Measurements from ENCODE around the gene MGAT4B. TPM values are rescaled to one million over a fixed set of nuclear protein-coding genes. Genes with fewer than 3 reads are reported as not detected.

MGAT4B gene
- total RNA-seq, 1 experiment from 2014 or later, result 151 TPM

DNA sequence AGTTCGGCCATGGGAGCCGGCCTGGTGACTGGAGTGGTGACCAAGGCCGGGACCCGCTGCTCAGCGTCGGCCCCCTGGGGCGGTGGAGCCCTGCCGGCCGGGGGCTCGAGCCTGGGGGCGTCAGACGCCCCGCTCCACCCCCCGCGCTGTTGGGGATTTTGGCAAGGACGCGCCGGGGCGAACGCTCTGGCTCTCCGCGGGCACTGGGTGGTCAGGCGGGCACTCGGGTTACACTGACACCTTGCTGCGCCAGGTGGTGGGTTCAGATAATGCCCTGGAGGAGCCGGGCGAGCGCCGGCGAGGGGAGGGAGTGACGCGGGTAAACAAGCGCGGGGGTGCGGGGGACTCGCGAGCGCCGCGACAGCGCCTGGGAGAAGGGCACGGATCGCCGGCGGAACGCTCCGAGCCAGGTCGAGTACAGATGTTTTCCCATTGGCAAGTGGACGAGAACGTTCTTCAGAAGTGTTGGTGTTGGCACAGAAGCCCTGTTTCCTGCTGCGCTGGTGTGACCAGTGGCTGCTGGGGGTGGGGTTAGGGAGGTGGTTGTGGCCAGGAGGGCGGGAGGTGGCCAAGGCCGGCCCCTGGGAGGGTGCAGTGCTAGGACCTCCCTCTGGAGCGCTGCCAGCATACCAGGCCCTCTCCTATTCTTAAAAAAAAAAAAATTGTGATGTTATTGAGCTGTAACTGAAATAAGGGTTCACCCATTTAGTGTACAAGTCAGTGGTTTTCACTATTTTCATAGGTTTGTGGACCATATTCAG is 14.8 kb upstream of the MGAT4B start (continued):
- TF ChIP-seq, protein P1, sequence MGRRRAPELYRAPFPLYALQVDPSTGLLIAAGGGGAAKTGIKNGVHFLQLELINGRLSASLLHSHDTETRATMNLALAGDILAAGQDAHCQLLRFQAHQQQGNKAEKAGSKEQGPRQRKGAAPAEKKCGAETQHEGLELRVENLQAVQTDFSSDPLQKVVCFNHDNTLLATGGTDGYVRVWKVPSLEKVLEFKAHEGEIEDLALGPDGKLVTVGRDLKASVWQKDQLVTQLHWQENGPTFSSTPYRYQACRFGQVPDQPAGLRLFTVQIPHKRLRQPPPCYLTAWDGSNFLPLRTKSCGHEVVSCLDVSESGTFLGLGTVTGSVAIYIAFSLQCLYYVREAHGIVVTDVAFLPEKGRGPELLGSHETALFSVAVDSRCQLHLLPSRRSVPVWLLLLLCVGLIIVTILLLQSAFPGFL (CRISPR knock-in tag; IDR thresholded peaks at IDR 0.05; ENCODE audit: borderline replicate concordance), result no peak

DNA sequence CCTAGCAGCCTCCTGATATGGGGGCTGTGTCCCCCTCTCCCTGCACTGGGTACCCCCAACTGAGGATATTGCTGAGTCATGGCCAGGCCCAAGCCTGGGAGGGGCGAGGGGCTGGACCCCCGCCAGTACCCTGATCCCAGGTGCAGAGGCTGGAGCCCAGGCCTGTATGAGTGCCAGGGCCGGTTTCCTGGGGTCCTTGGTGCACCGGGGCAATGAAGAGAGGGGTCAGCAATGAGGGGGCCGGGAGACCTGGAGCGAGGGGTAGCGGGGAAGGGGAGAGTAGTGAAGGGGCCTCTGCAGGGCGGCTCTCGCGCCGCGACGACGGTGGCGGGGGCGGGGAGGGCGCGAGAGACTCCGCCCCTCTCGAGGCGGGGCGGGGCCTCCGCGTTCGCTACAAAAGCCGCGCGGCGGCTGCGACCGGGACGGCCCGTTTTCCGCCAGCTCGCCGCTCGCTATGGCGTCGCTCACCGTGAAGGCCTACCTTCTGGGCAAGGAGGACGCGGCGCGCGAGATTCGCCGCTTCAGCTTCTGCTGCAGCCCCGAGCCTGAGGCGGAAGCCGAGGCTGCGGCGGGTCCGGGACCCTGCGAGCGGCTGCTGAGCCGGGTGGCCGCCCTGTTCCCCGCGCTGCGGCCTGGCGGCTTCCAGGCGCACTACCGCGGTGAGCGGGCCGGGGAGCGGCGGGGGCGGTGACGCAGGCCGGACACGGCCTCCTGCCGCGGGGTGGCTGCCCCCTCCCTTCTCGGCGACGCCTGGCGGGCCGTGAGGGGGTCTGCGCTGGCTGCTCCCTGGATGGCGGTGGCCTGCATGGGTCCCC is 14.0 kb upstream of the MGAT4B start, which contains the start of gene SQSTM1:
SQSTM1 (plus strand) TSS at position 423 of the 815 bp plus-strand sequence; CDS start at position 455, 32 bp downstream.
- ATAC-seq (peak; percentile 43), DNase-seq (ENCODE audit: low spot score) (peak; percentile 73)
- CTCF ChIA-PET, result interaction anchor here (0.6 to 2.5 kb wide), 4 partner anchors 18 to 66 kb away, joined by 3 to 20 read pairs (median 4); no protein-coding TSS in a partner anchor
- no peaks in the 10 kb centered on the region for H3K9me3 Mint-ChIP-seq
- POLR2A ChIA-PET, result interaction anchor here (0.9 to 1.7 kb wide), 3 partner anchors 9 to 23 kb away, joined by 3 to 9 read pairs (median 4); partner anchors contain the start of gene MGAT4B
- peaks cover 24% of the 10 kb centered on the region for H3K36me3 Mint-ChIP-seq
- peaks cover 20% of the 10 kb centered on the region for H3K27me3 Mint-ChIP-seq (ENCODE audit: low read depth)
- peak within 1 kb of the TSS; percentile 63; the same call in 1 of the 2 replicates for H3K27ac Mint-ChIP-seq
- peaks cover 35% of the 10 kb centered on the region for H3K4me1 Mint-ChIP-seq
- H3K4me3 Mint-ChIP-seq, result peak within 1 kb of the TSS; percentile 87
- TF ChIP-seq SP1 (CRISPR knock-in tag; conservative IDR thresholded peaks at IDR 0.05) (peak; percentile 77), SOX15 (CRISPR knock-in tag; IDR thresholded peaks at IDR 0.05) (no peak), NR1H2 (CRISPR knock-in tag; IDR thresholded peaks at IDR 0.05) (no peak), ATF1 (CRISPR knock-in tag; IDR thresholded peaks at IDR 0.05) (peak; percentile 17; the same call in 1 of the 2 replicates), NR3C1 (CRISPR knock-in tag; conservative IDR thresholded peaks at IDR 0.05; ENCODE audit: low read depth) (peak; percentile 82; the same call in 1 of the 2 replicates), ZNF263 (CRISPR knock-in tag; IDR thresholded peaks at IDR 0.05; ENCODE audit: low read depth) (0 out of 2 replicates have a peak, but pooled peaks have one; percentile 8), TCF7 (CRISPR knock-in tag; IDR thresholded peaks at IDR 0.05; ENCODE audit: low read depth) (no peak), HMGA2 (CRISPR knock-in tag; IDR thresholded peaks at IDR 0.05) (no peak), ZNF671 (CRISPR knock-in tag; IDR thresholded peaks at IDR 0.05) (no peak), JUN (CRISPR knock-in tag; IDR thresholded peaks at IDR 0.05) (no peak; the same call in 1 of the 2 replicates), GRHL2 (CRISPR knock-in tag; IDR thresholded peaks at IDR 0.05; ENCODE audit: insufficient replicate concordance, severe bottlenecking) (no peak), ESRRA (CRISPR knock-in tag; IDR thresholded peaks at IDR 0.05; ENCODE audit: borderline replicate concordance) (0 out of 2 replicates have a peak, but pooled peaks have one; percentile 58), TP53 (CRISPR knock-in tag; IDR thresholded peaks at IDR 0.05) (peak; percentile 76; the same call in 1 of the 2 replicates), SMAD3 (CRISPR knock-in tag; IDR thresholded peaks at IDR 0.05; ENCODE audit: borderline replicate concordance) (peak; percentile 6; the same call in 1 of the 2 replicates), ZBTB21 (CRISPR knock-in tag; IDR thresholded peaks at IDR 0.05; ENCODE audit: borderline replicate concordance) (0 out of 2 replicates have a peak, but pooled peaks have one; percentile 62), TEAD1 (CRISPR knock-in tag; IDR thresholded peaks at IDR 0.05) (peak; percentile 28; the same call in 1 of the 2 replicates)
- TF ChIP-seq, protein P2, sequence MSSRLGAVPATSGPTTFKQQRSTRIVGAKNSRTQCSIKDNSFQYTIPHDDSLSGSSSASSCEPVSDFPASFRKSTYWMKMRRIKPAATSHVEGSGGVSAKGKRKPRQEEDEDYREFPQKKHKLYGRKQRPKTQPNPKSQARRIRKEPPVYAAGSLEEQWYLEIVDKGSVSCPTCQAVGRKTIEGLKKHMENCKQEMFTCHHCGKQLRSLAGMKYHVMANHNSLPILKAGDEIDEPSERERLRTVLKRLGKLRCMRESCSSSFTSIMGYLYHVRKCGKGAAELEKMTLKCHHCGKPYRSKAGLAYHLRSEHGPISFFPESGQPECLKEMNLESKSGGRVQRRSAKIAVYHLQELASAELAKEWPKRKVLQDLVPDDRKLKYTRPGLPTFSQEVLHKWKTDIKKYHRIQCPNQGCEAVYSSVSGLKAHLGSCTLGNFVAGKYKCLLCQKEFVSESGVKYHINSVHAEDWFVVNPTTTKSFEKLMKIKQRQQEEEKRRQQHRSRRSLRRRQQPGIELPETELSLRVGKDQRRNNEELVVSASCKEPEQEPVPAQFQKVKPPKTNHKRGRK (CRISPR knock-in tag; IDR thresholded peaks at IDR 0.05; ENCODE audit: borderline replicate concordance), result no peak
- TF ChIP-seq, protein P3, sequence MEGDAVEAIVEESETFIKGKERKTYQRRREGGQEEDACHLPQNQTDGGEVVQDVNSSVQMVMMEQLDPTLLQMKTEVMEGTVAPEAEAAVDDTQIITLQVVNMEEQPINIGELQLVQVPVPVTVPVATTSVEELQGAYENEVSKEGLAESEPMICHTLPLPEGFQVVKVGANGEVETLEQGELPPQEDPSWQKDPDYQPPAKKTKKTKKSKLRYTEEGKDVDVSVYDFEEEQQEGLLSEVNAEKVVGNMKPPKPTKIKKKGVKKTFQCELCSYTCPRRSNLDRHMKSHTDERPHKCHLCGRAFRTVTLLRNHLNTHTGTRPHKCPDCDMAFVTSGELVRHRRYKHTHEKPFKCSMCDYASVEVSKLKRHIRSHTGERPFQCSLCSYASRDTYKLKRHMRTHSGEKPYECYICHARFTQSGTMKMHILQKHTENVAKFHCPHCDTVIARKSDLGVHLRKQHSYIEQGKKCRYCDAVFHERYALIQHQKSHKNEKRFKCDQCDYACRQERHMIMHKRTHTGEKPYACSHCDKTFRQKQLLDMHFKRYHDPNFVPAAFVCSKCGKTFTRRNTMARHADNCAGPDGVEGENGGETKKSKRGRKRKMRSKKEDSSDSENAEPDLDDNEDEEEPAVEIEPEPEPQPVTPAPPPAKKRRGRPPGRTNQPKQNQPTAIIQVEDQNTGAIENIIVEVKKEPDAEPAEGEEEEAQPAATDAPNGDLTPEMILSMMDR (IDR thresholded peaks at IDR 0.05), result no peak
- TF ChIP-seq, protein P4, sequence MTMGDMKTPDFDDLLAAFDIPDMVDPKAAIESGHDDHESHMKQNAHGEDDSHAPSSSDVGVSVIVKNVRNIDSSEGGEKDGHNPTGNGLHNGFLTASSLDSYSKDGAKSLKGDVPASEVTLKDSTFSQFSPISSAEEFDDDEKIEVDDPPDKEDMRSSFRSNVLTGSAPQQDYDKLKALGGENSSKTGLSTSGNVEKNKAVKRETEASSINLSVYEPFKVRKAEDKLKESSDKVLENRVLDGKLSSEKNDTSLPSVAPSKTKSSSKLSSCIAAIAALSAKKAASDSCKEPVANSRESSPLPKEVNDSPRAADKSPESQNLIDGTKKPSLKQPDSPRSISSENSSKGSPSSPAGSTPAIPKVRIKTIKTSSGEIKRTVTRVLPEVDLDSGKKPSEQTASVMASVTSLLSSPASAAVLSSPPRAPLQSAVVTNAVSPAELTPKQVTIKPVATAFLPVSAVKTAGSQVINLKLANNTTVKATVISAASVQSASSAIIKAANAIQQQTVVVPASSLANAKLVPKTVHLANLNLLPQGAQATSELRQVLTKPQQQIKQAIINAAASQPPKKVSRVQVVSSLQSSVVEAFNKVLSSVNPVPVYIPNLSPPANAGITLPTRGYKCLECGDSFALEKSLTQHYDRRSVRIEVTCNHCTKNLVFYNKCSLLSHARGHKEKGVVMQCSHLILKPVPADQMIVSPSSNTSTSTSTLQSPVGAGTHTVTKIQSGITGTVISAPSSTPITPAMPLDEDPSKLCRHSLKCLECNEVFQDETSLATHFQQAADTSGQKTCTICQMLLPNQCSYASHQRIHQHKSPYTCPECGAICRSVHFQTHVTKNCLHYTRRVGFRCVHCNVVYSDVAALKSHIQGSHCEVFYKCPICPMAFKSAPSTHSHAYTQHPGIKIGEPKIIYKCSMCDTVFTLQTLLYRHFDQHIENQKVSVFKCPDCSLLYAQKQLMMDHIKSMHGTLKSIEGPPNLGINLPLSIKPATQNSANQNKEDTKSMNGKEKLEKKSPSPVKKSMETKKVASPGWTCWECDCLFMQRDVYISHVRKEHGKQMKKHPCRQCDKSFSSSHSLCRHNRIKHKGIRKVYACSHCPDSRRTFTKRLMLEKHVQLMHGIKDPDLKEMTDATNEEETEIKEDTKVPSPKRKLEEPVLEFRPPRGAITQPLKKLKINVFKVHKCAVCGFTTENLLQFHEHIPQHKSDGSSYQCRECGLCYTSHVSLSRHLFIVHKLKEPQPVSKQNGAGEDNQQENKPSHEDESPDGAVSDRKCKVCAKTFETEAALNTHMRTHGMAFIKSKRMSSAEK (CRISPR knock-in tag; IDR thresholded peaks at IDR 0.05; ENCODE audit: borderline replicate concordance), result no peak
- TF ChIP-seq, protein P5, sequence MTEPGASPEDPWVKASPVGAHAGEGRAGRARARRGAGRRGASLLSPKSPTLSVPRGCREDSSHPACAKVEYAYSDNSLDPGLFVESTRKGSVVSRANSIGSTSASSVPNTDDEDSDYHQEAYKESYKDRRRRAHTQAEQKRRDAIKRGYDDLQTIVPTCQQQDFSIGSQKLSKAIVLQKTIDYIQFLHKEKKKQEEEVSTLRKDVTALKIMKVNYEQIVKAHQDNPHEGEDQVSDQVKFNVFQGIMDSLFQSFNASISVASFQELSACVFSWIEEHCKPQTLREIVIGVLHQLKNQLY (CRISPR knock-in tag; IDR thresholded peaks at IDR 0.05), result no peak

Measured in WTC11 (cell line).